Stomach (tissue), 4 donors: ENCODE data around the gene GPX7.

ENCODE experiments used
- EP300 ChIP-seq: sonication (generic); formaldehyde crosslinking; IDR thresholded peaks from one replicate; pipeline ENCODE4 v1.6.1; 2017; ENCODE audit warnings: antibody characterized with exemption
- POLR2A ChIP-seq, 4 donors: fragments of 450-650 bp; IDR thresholded peaks; one replicate each; pipeline ENCODE4 v1.6.1; 2016; ENCODE audit warnings: antibody characterized with exemption in 4 of 4, control low read depth in 2 of 4, mild to moderate bottlenecking in 1 of 4, moderate library complexity in 1 of 4
- POLR2AphosphoS5 ChIP-seq, 3 donors: sonication (generic); formaldehyde crosslinking; IDR thresholded peaks; one replicate each; pipeline ENCODE4 v1.6.1; 2016; ENCODE audit warnings: antibody characterized with exemption in 3 of 3
- TF ChIP-seq, protein P1 (sequence below), 7 experiments: fragments of 450-650 bp in 4 of 7; fragments of 200-600 bp in 3 of 7; sonication (generic) in 3 of 7; IDR thresholded peaks; one replicate each; pipeline ENCODE4 v1.5.1; 2016 to 2019; ENCODE audit warnings: antibody characterized with exemption in 7 of 7, control low read depth in 2 of 7, mild to moderate bottlenecking in 1 of 7

DNA sequence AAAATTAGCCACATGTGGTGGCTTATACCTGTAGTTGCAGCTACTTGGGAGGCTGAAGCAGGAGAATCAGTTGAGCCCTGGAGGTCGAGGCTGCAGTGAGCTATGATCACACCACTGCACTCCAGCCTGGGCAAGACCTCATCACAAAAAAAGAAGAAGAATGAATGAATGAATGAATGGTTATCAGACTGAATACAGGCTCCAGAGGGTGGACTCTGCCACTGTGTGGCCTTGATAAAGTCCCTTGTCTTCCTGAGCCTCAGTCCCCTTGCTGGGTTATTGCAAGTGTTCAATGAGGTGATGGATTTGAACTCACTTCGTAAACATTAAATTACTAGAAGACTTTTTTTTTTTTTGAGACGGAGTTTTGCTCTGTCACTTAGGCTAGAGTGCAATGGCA is 55.5 kb downstream of the GPX7 start:
- TF ChIP-seq, protein P1, sequence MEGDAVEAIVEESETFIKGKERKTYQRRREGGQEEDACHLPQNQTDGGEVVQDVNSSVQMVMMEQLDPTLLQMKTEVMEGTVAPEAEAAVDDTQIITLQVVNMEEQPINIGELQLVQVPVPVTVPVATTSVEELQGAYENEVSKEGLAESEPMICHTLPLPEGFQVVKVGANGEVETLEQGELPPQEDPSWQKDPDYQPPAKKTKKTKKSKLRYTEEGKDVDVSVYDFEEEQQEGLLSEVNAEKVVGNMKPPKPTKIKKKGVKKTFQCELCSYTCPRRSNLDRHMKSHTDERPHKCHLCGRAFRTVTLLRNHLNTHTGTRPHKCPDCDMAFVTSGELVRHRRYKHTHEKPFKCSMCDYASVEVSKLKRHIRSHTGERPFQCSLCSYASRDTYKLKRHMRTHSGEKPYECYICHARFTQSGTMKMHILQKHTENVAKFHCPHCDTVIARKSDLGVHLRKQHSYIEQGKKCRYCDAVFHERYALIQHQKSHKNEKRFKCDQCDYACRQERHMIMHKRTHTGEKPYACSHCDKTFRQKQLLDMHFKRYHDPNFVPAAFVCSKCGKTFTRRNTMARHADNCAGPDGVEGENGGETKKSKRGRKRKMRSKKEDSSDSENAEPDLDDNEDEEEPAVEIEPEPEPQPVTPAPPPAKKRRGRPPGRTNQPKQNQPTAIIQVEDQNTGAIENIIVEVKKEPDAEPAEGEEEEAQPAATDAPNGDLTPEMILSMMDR (IDR thresholded peaks at IDR 0.05): no peak
- TF ChIP-seq POLR2A (IDR thresholded peaks at IDR 0.05) (no peak), POLR2AphosphoS5 (IDR thresholded peaks at IDR 0.05) (no peak), EP300 (no peak)
